SU-DHL-6 (cell line): Measurements from ENCODE around the gene CAPN9.

ENCODE experiments used
- EZH2phosphoT487 ChIP-seq: fragments of 200-600 bp; sonication (generic), shearing (Covaris generic); conservative IDR thresholded peaks from 2 replicates; pipeline ENCODE4 v1.6.1; 2018; ENCODE audit warnings: mild to moderate bottlenecking, antibody characterized with exemption, low read length, moderate library complexity, mixed read lengths
- TF ChIP-seq, protein P1 (sequence below): fragments of 200-600 bp; sonication (generic); IDR thresholded peaks from one replicate; pipeline ENCODE4 v1.5.1; 2017; ENCODE audit warnings: antibody characterized with exemption, mild to moderate bottlenecking, low read length, moderate library complexity; ENCODE audit not compliant: insufficient read depth, poor library complexity, severe bottlenecking

GRCh38 chr1:230832476-230832875 is 85.3 kb downstream of the CAPN9 start:
- TF ChIP-seq, protein P1, sequence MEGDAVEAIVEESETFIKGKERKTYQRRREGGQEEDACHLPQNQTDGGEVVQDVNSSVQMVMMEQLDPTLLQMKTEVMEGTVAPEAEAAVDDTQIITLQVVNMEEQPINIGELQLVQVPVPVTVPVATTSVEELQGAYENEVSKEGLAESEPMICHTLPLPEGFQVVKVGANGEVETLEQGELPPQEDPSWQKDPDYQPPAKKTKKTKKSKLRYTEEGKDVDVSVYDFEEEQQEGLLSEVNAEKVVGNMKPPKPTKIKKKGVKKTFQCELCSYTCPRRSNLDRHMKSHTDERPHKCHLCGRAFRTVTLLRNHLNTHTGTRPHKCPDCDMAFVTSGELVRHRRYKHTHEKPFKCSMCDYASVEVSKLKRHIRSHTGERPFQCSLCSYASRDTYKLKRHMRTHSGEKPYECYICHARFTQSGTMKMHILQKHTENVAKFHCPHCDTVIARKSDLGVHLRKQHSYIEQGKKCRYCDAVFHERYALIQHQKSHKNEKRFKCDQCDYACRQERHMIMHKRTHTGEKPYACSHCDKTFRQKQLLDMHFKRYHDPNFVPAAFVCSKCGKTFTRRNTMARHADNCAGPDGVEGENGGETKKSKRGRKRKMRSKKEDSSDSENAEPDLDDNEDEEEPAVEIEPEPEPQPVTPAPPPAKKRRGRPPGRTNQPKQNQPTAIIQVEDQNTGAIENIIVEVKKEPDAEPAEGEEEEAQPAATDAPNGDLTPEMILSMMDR = no peak
- TF ChIP-seq EZH2phosphoT487 = no peak
